Measurements from ENCODE around the gene RNF126.
A peak's percentile ranks its signal among the peaks of the same experiment; 100 is the strongest.
"Not testable (repeated sequence)": the region's sequence is repeated elsewhere in the genome, so short reads cannot be mapped to it uniquely, and the experiment has no call there.

RNF126 gene

GRCh38 chr19:608155-609003 lies 54.6 kb downstream of the RNF126 start:
- no peak for ATAC-seq (replicated peaks)
- Mint-ChIP-seq H3K27me3 (no peaks in the 10 kb centered on the region), H3K4me1 (ENCODE audit: low read depth in 2 of 2) (peaks cover 7 to 14% of the 10 kb centered on the region in 2 donors), H3K27ac (peak overlapping the region in 1 of 2 donors; percentile 28), H3K36me3 (ENCODE audit: insufficient read depth) (peaks cover 7% of the 10 kb centered on the region), H3K9me3 (no peaks in the 10 kb centered on the region), H3K4me3 (no peak overlapping the region)
- no peak for DNase-seq

GRCh38 chr19:607301-608154 lies 55.5 kb downstream of the RNF126 start:
- H3K4me3 Mint-ChIP-seq: no peak overlapping the region
- H3K27ac Mint-ChIP-seq: peak overlapping the region in 1 of 2 donors; percentile 12
- H3K4me1 Mint-ChIP-seq (ENCODE audit: low read depth in 2 of 2): peaks cover 6 to 14% of the 10 kb centered on the region in 2 donors
- no peaks in the 10 kb centered on the region for H3K27me3 Mint-ChIP-seq
- H3K9me3 Mint-ChIP-seq: no peaks in the 10 kb centered on the region
- H3K36me3 Mint-ChIP-seq (ENCODE audit: insufficient read depth): peaks cover 7% of the 10 kb centered on the region
- ATAC-seq (replicated peaks) (no peak), DNase-seq (no peak)

GRCh38 chr19:605061-605971 lies 57.7 kb downstream of the RNF126 start:
- H3K4me1 Mint-ChIP-seq (ENCODE audit: low read depth in 2 of 2); DNase-seq; ATAC-seq (replicated peaks); H3K27me3 Mint-ChIP-seq; H3K36me3 Mint-ChIP-seq (ENCODE audit: insufficient read depth); H3K27ac Mint-ChIP-seq; H3K4me3 Mint-ChIP-seq; H3K9me3 Mint-ChIP-seq: not testable (repeated sequence)

GRCh38 chr19:604355-604754 lies 58.7 kb downstream of the RNF126 start:
- H3K36me3 Mint-ChIP-seq (ENCODE audit: insufficient read depth): peaks cover 4% of the 10 kb centered on the region
- no peak for DNase-seq
- no peaks in the 10 kb centered on the region for H3K4me1 Mint-ChIP-seq (ENCODE audit: low read depth in 2 of 2)
- ATAC-seq (replicated peaks): peak; percentile 72
- no peak overlapping the region for H3K27ac Mint-ChIP-seq
- H3K27me3 Mint-ChIP-seq: no peaks in the 10 kb centered on the region
- H3K4me3 Mint-ChIP-seq: no peak overlapping the region
- H3K9me3 Mint-ChIP-seq: no peaks in the 10 kb centered on the region

GRCh38 chr19:603779-604178 lies 59.2 kb downstream of the RNF126 start:
- H3K36me3 Mint-ChIP-seq (ENCODE audit: insufficient read depth); H3K27me3 Mint-ChIP-seq; DNase-seq; H3K27ac Mint-ChIP-seq; H3K4me1 Mint-ChIP-seq (ENCODE audit: low read depth in 2 of 2); H3K4me3 Mint-ChIP-seq; H3K9me3 Mint-ChIP-seq: not testable (repeated sequence)
- peak; percentile 48 for ATAC-seq (replicated peaks)

- H3K27ac Mint-ChIP-seq; H3K4me1 Mint-ChIP-seq (ENCODE audit: low read depth in 2 of 2); H3K4me3 Mint-ChIP-seq; H3K36me3 Mint-ChIP-seq (ENCODE audit: insufficient read depth); H3K27me3 Mint-ChIP-seq; H3K9me3 Mint-ChIP-seq; ATAC-seq (replicated peaks); DNase-seq: not testable (repeated sequence)
These were observed 59.7 kb downstream of the RNF126 start for GRCh38 chr19:603302-603639.

- Mint-ChIP-seq H3K36me3 (ENCODE audit: insufficient read depth) (peaks cover 6% of the 10 kb centered on the region), H3K9me3 (no peaks in the 10 kb centered on the region), H3K4me1 (ENCODE audit: low read depth in 2 of 2) (no peaks in the 10 kb centered on the region), H3K27me3 (no peaks in the 10 kb centered on the region), H3K27ac (no peak overlapping the region), H3K4me3 (no peak overlapping the region)
- ATAC-seq (replicated peaks): no peak
- no peak for DNase-seq
These were observed 60.4 kb downstream of the RNF126 start for GRCh38 chr19:602391-603301.

- ATAC-seq (replicated peaks) (no peak), DNase-seq (no peak)
- no peaks in the 10 kb centered on the region for H3K27me3 Mint-ChIP-seq
- no peaks in the 10 kb centered on the region for H3K4me1 Mint-ChIP-seq (ENCODE audit: low read depth in 2 of 2)
- peaks cover 8% of the 10 kb centered on the region for H3K36me3 Mint-ChIP-seq (ENCODE audit: insufficient read depth)
- H3K4me3 Mint-ChIP-seq: no peak overlapping the region
- H3K27ac Mint-ChIP-seq: no peak overlapping the region
- no peaks in the 10 kb centered on the region for H3K9me3 Mint-ChIP-seq
These were observed 61.2 kb downstream of the RNF126 start for GRCh38 chr19:601790-602189.

GRCh38 chr19:601310-601709 lies 61.7 kb downstream of the RNF126 start:
- ATAC-seq (replicated peaks): no peak
- Mint-ChIP-seq H3K36me3 (ENCODE audit: insufficient read depth) (peaks cover 8% of the 10 kb centered on the region), H3K9me3 (no peaks in the 10 kb centered on the region), H3K4me3 (no peak overlapping the region), H3K27me3 (no peaks in the 10 kb centered on the region), H3K4me1 (ENCODE audit: low read depth in 2 of 2) (no peaks in the 10 kb centered on the region), H3K27ac (no peak overlapping the region)
- no peak for DNase-seq

All from effector memory CD8-positive, alpha-beta T cell (primary cell).